Neural cell (in vitro differentiated cells): ENCODE data around the gene TMEM131. TPM values are rescaled to one million over a fixed set of nuclear protein-coding genes. Genes with fewer than 3 reads are reported as not detected.

Experiments used
- H2AFZ ChIP-seq: fragments of 200-600, 300-800 bp; sonication (generic), shearing (Covaris generic); 2 replicates; pipeline ENCODE4 v1.6.0; 2014; ENCODE audit warnings: low read depth, mild to moderate bottlenecking, antibody characterized with exemption, low read length, moderate library complexity
- H3F3A ChIP-seq: fragments of 200-600 bp; shearing (Covaris generic); 2 replicates; pipeline ENCODE4 v1.6.1; 2016; ENCODE audit warnings: mild to moderate bottlenecking, moderate library complexity, mixed read lengths, antibody characterized with exemption, low read length; ENCODE audit not compliant: insufficient read depth, poor library complexity, severe bottlenecking
- H3K27ac ChIP-seq: fragments of 200-600, 300-800 bp; sonication (generic), shearing (Covaris generic); 2 replicates; pipeline ENCODE4 v1.5.1; 2014; ENCODE audit warnings: mild to moderate bottlenecking, low read length, moderate library complexity
- H3K27me3 ChIP-seq: fragments of 300-800, 200-600 bp; sonication (generic), shearing (Covaris generic); 2 replicates; pipeline ENCODE4 v1.6.0; 2014; ENCODE audit warnings: mild to moderate bottlenecking, low read depth, low read length, moderate library complexity; ENCODE audit not compliant: insufficient read depth
- H3K36me3 ChIP-seq: fragments of 300-800, 200-600 bp; sonication (generic), shearing (Covaris generic); 2 replicates; pipeline ENCODE4 v1.5.1; 2014; ENCODE audit warnings: mild to moderate bottlenecking, antibody characterized with exemption, low read length, moderate library complexity; ENCODE audit not compliant: insufficient read depth
- H3K4me2 ChIP-seq: fragments of 300-800, 200-600 bp; sonication (generic), shearing (Covaris generic); 2 replicates; pipeline ENCODE4 v1.6.0; 2014; ENCODE audit warnings: mild to moderate bottlenecking, low read length
- H3K4me3 ChIP-seq: fragments of 300-800, 200-600 bp; sonication (generic), shearing (Covaris generic); 2 replicates; pipeline ENCODE4 v1.5.1; 2014; ENCODE audit warnings: mild to moderate bottlenecking, low read length, moderate library complexity
- H3K79me2 ChIP-seq: fragments of 200-600 bp; shearing (Covaris generic); replicated peaks from 2 replicates; pipeline ENCODE4 v1.6.0; 2014; ENCODE audit warnings: mild to moderate bottlenecking, low read length, moderate library complexity; ENCODE audit not compliant: insufficient read depth
- H3K9ac ChIP-seq: fragments of 300-800, 200-600 bp; sonication (generic), shearing (Covaris generic); 2 replicates; pipeline ENCODE4 v1.6.1; 2016; ENCODE audit warnings: mild to moderate bottlenecking, low read length, mixed read lengths
- H3K9me2 ChIP-seq: fragments of 200-600 bp; shearing (Covaris generic); 2 replicates; pipeline ENCODE4 v1.6.1; 2016; ENCODE audit warnings: mild to moderate bottlenecking, low read length, mixed read lengths; ENCODE audit not compliant: insufficient read depth
- H3K9me3 ChIP-seq: fragments of 200-600, 300-800 bp; sonication (generic), shearing (Covaris generic); 2 replicates; pipeline ENCODE4 v1.6.1; 2016; ENCODE audit warnings: mild to moderate bottlenecking, mixed run types, low read length, moderate library complexity, mixed read lengths
- H4K20me1 ChIP-seq: fragments of 200-600 bp; shearing (Covaris generic); 2 replicates; pipeline ENCODE4 v1.6.1; 2016; ENCODE audit warnings: mild to moderate bottlenecking, mixed run types; ENCODE audit not compliant: insufficient read depth
- EP300 ChIP-seq: fragments of 450-650 bp; conservative IDR thresholded peaks from 2 replicates; pipeline ENCODE4 v1.6.1; 2014; ENCODE audit warnings: antibody characterized with exemption, mild to moderate bottlenecking, moderate library complexity; ENCODE audit not compliant: poor library complexity, severe bottlenecking
- EZH2 ChIP-seq: fragments of 200-600, 300-800 bp; shearing (Covaris generic), sonication (generic); IDR thresholded peaks from 2 replicates; pipeline ENCODE4 v1.6.1; 2014; ENCODE audit warnings: antibody characterized with exemption, low read length, borderline replicate concordance, mild to moderate bottlenecking; ENCODE audit not compliant: insufficient read depth, poor library complexity, severe bottlenecking
- MXI1 ChIP-seq: fragments of 450-650 bp; conservative IDR thresholded peaks from 2 replicates; pipeline ENCODE4 v1.6.1; 2014; ENCODE audit warnings: antibody characterized with exemption, mild to moderate bottlenecking; ENCODE audit not compliant: poor library complexity, severe bottlenecking
- POLR2AphosphoS5 ChIP-seq: IDR thresholded peaks from 2 replicates; pipeline ENCODE4 v1.6.1; 2012
- RAD21 ChIP-seq: fragments of 450-650 bp; conservative IDR thresholded peaks from 2 replicates; pipeline ENCODE4 v1.6.1; 2014; ENCODE audit warnings: antibody characterized with exemption, mild to moderate bottlenecking, moderate library complexity
- REST ChIP-seq: IDR thresholded peaks from 2 replicates; pipeline ENCODE4 v1.6.1; 2012; ENCODE audit warnings: borderline replicate concordance
- SMC3 ChIP-seq: fragments of 450-650 bp; conservative IDR thresholded peaks from 2 replicates; pipeline ENCODE4 v1.6.1; 2014; ENCODE audit warnings: antibody characterized with exemption, mild to moderate bottlenecking, moderate library complexity; ENCODE audit not compliant: poor library complexity
- TAF1 ChIP-seq: IDR thresholded peaks from 2 replicates; pipeline ENCODE4 v1.6.1; 2012; ENCODE audit warnings: low read depth
- polyA plus RNA-seq: library from polyadenylated mRNA; depleted of rRNA; stranded (reverse); fragments of >200 nt; gene quantifications from 2 replicates; pipeline ENCODE4 v1.2.3, GENCODE V29; 2014
- TF ChIP-seq, protein P1 (sequence below): fragments of 450-650 bp; IDR thresholded peaks from 2 replicates; pipeline ENCODE4 v1.5.1; 2014; ENCODE audit warnings: antibody characterized with exemption, mild to moderate bottlenecking, moderate library complexity; ENCODE audit not compliant: poor library complexity, severe bottlenecking

Gene TMEM131
- polyA plus RNA-seq, 1 donor from 2014 or later: 9.6 TPM

DNA sequence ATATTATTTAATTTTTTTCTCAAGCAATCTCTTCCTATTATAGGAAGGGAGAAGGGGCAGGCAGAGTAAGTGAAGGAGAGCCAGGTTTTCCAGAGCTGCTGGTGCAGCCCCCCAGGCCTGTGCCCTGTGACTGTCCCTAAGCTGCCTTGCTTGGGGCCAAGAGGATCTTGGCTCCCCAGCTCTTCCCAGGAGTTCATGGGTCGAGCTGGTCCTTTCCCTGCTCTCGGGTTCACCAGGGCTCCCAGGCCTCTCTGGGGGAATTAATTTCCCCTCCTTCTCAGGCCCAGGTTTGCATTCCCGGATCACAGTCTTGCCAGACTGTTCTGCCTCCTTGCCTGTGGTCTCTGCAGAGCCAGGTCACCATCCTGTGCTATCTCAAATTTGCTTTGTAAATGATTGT, 12.7 kb upstream of the TMEM131 start:
- no peak overlapping the region for H3K4me2 ChIP-seq
- TF ChIP-seq POLR2AphosphoS5: no peak
- no peak for TF ChIP-seq TAF1
- no peak for TF ChIP-seq MXI1
- TF ChIP-seq RAD21: no peak
- TF ChIP-seq, protein P1, sequence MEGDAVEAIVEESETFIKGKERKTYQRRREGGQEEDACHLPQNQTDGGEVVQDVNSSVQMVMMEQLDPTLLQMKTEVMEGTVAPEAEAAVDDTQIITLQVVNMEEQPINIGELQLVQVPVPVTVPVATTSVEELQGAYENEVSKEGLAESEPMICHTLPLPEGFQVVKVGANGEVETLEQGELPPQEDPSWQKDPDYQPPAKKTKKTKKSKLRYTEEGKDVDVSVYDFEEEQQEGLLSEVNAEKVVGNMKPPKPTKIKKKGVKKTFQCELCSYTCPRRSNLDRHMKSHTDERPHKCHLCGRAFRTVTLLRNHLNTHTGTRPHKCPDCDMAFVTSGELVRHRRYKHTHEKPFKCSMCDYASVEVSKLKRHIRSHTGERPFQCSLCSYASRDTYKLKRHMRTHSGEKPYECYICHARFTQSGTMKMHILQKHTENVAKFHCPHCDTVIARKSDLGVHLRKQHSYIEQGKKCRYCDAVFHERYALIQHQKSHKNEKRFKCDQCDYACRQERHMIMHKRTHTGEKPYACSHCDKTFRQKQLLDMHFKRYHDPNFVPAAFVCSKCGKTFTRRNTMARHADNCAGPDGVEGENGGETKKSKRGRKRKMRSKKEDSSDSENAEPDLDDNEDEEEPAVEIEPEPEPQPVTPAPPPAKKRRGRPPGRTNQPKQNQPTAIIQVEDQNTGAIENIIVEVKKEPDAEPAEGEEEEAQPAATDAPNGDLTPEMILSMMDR: no peak
- TF ChIP-seq SMC3: no peak
- TF ChIP-seq REST: no peak
- TF ChIP-seq EP300: no peak
- TF ChIP-seq EZH2: no peak
- no peak overlapping the region for H3K27ac ChIP-seq
- H3K9me2 ChIP-seq: no peaks in the 10 kb centered on the region
- H3K4me3 ChIP-seq: no peak overlapping the region
- no peak overlapping the region for H2AFZ ChIP-seq
- no peaks in the 10 kb centered on the region for H3F3A ChIP-seq
- H3K36me3 ChIP-seq: no peaks in the 10 kb centered on the region
- no peaks in the 10 kb centered on the region for H4K20me1 ChIP-seq
- H3K79me2 ChIP-seq: no peaks in the 10 kb centered on the region
- H3K27me3 ChIP-seq: no peaks in the 10 kb centered on the region
- no peak overlapping the region for H3K9ac ChIP-seq
- H3K9me3 ChIP-seq: no peaks in the 10 kb centered on the region

GRCh38 chr2:98006378-98006777, 10.6 kb upstream of the TMEM131 start:
- no peak overlapping the region for H3K4me3 ChIP-seq
- H3K9ac ChIP-seq: no peak overlapping the region
- no peaks in the 10 kb centered on the region for H3K27me3 ChIP-seq
- no peak overlapping the region for H2AFZ ChIP-seq
- no peaks in the 10 kb centered on the region for H4K20me1 ChIP-seq
- H3F3A ChIP-seq: no peaks in the 10 kb centered on the region
- H3K9me2 ChIP-seq: no peaks in the 10 kb centered on the region
- TF ChIP-seq RAD21: no peak
- no peak for TF ChIP-seq REST
- TF ChIP-seq TAF1: no peak
- TF ChIP-seq EZH2: no peak
- TF ChIP-seq, protein P1: no peak
- no peak for TF ChIP-seq MXI1
- no peak for TF ChIP-seq EP300
- TF ChIP-seq SMC3: no peak
- no peak for TF ChIP-seq POLR2AphosphoS5
- no peaks in the 10 kb centered on the region for H3K9me3 ChIP-seq
- H3K27ac ChIP-seq: no peak overlapping the region
- H3K4me2 ChIP-seq: no peak overlapping the region
- H3K79me2 ChIP-seq: no peaks in the 10 kb centered on the region
- no peaks in the 10 kb centered on the region for H3K36me3 ChIP-seq
